ENCODE data around the gene FAM204A. TPM values are rescaled to one million over a fixed set of nuclear protein-coding genes. Genes with fewer than 3 reads are reported as not detected.

The FAM204A gene
- total RNA-seq, 1 donor from 2014 or later, result 53.8 TPM

DNA sequence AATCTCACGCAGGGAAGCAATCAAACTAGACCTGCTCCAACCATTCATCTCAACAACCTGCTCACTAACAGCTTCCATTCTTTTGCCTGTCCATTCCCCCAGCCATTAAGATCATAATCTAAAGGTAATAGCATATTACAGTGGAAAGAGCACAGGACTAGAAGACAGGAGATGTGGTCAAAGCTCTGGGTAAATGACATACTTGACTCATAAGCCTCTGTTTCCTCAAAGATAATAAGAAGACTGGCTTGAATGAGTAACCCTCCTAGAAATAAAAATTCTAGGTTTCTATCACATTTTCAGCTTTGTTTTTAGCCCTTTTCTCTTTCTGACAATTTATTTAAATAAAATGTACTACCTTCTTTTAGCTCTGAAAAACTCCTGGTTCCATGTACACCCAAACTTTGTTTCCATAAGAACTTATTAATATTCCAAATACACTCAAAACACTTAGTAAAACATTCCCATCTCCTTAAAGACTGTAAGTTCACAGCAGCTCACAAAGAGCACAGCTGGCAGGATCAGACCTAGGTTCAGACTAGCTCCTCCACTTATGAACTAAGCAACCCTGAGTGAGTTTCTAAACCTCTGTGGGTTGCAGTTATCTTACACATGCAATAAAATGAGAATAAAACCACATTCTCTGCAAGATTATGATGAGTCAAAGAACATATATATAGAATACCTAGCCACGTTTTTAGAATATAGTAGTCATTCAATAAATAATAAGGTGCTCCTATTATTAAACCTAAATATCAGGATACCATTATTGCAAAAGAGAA lies 11.6 kb downstream of the FAM204A start:
- no peak for DNase-seq

DNA sequence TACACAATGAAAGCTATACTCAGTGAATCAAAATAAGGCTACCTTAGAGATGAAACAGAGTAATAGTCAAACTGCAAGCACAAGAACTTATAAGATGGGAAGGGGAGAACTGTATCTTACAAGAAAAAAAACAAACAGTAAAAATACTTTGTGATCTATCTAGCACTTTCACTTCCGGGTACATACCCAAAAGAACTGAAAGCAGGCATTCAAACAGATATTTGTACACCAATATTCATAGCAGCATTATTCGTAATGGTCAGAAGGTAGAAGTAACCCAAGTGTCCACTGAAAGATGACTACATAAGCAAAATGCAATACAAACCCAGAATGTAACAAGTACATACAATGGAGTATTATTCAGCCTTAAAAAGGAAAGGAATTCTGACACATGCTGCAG lies 18.0 kb downstream of the FAM204A start:
- no peak for DNase-seq

DNA sequence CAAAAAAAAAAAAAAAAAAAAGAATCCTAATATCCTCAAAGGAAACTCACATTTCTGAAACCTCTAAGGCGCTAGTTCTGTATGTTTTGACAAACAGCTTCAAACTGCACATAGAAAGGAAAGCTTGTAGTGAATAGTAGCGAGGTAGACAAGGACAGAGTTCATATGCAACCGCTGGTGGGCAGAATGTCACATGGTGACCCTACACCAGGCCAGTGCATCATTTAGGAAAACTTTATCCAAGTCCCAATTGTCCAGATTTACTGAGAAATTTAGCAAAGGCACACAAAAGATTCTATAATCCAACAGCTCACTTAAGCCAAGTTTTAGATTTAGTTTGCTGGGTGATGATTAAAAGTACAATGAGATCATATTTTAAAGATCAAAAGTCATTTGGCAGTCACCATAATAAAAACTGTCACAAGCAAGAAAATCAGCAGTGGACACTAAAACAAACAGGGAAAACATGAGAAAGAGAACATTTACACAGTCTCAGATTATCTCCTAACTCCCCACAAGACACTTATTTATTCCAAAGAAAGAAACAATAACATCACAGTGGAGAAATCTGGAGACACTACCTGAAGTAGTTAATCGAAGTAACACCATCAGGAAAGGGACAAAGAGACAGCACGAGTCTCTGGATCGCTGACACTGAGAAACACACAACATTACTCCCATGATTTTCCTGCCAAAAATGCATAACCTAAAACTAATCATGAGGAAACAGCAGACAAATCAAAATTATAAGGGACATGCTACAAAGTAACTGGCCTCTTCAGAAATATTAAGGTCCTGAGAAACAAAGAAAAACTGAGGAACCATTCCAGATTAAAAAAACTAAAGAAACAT lies 20.2 kb downstream of the FAM204A start:
- DNase-seq, result no peak

DNA sequence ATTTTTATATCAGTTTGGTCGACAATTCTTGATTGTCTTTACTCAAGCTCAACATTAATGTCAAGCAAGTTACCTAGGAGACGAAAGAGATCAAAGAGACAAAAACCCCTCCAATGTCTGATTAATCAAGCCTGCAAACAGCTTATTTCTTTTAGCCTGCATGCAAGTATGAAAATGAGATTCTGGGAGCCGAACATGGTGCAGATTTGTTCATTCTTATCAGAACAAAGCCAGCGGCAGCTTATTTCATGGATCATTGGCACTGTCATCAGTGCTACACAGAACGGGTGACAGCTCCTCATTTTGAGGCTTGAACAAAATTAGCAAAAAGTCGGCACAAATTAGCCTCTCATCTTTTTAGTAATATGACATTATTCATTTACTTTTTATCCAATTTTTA lies 26.5 kb downstream of the FAM204A start:
- DNase-seq, result no peak

DNA sequence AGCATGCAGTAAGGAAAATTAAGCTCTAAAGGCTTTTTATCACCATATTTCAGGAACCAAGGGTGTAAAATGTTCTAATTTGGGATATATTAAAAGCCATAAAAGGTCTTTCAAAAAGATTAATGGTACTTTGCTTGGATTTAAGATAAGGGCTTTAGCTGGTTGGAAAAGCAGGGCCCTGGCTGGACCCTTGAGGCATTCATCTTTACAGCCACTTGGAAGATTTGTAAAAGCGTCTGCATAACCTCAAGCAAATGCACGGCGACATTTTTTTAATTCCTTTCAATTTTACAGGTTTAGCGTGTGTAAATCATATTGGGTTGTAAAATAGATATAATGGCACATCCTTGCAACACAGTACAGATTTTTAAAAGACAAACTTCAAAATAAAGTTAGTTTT lies 27.2 kb downstream of the FAM204A start:
- no peak for DNase-seq

DNA sequence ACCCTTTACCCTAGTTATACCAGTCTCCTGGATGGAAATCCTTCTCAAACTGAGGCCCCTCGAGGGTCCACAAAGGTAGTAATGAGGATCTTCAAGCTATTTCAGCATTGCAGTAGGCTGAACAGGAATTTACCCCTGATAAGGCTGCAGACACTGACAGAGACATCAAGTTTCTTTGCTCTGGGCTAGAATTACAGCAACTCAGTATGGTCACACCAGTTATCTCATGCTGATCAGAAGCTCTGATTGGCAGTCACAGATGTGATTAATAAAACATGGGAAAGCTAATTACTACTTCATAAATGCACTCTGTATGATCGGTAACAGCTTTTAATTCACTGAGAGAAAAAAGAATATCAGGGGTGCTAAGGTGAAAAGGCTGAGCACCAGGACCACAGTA lies 30.6 kb downstream of the FAM204A start:
- no peak for DNase-seq

DNA sequence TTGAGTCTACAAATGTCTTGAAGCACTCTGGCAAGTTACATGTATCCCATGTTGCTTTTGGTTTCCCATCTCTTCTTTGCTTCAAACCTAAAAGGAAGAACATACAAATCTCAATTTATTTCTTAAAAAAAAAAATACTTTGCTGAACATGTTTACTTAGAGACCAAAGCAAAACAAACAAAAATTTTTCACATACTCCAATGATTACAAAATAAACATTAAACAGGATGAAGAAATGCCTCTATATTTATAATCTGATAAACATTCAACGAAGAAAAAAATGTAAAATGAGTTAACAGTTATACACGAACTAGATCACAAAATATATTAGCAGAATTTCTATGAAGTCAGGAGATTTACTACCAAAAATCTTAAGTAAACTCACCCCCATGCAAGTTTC lies 31.3 kb downstream of the FAM204A start:
- DNase-seq, result no peak

DNA sequence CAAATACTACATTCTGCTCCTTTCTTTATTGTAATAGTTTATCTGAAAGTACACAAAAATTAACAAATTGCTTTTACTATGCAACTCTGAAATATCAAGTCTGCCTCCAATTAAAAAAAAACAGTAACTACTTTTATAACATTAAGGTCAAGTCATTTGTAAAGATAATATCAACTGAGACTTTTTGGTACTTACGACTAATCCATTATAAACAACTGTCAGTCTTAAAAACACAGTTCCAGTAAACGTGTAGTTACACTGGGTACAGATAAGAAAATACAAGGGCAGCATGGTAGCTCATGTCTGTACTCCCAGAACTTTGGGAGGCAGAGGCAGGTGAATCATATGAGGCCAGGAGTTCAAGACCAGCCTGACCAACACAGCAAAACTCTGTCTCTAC lies 32.2 kb downstream of the FAM204A start:
- DNase-seq, result no peak

DNA sequence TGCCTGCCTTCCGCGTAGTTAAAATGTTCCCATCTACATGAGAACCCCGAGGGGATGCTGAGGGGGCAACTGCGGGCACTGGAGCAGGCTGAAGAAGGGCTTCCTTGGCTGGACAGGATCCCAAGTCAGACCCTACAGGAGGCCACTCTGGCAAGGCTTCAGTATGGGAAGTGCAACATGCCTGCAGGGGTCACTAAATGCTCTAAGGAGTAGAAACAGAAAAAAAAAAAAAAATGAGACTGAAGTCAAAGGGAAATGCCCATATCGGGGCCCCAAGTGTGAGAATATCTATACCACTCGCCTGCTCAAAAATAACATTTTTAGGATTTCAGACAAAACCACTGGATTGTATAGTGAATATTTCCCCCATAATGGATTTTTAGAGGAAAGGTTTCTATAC lies 33.5 kb downstream of the FAM204A start:
- DNase-seq, result no peak

DNA sequence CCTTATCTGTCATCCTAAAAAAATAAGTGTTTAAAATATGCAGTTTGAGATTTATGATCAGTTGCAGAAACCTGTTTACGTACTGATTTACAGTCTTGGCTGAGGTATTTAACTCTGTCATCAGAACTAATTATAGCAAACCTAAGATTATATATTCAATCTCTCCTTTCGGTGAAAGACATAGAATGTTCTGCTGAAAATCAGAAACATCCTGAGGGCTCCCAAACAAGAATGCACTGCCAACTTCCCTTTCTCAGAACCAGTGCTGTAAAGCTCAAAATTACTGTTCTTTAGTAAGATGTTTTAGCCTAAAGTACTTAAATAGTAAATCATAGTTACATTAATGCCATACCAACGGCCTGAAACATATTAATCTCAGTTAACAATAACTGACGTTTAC lies 34.3 kb downstream of the FAM204A start:
- DNase-seq, result no peak

DNA sequence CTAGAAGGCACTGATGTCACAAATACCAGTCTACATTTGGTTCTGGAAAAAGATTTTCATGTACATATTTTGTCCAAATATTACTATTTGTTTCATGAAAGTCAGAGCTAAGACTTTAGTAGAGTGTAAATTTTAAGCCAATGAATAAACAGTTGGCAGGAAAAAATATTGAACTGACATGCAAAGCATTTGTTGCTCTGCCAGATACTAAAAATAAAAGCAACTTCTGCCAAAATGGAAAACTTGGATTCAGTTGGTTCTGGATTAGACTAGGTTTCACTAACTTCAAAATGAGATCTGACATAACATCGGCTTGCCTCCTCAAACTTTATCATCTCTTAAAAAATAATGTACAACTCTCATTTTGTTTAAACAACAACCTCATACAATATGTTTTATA lies 34.9 kb downstream of the FAM204A start:
- DNase-seq, result no peak

DNA sequence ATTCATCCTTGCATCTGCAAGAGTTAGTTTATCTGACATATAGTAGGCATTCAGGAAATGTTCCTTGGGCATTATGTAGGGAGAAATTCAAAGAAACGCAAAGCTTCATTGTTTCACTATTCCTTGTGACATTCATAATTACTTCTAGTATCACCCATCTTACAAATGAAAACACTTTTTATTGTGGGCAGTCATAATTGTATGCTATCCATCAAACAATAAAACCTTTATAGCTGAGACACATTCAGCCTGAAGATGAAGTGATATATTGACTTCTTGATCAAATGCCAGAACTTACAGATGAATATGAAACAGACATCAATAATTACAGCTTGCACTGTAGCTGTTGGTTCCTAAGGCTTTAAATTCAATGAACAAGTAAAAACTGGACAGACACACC lies 36.4 kb downstream of the FAM204A start:
- DNase-seq, result no peak

DNA sequence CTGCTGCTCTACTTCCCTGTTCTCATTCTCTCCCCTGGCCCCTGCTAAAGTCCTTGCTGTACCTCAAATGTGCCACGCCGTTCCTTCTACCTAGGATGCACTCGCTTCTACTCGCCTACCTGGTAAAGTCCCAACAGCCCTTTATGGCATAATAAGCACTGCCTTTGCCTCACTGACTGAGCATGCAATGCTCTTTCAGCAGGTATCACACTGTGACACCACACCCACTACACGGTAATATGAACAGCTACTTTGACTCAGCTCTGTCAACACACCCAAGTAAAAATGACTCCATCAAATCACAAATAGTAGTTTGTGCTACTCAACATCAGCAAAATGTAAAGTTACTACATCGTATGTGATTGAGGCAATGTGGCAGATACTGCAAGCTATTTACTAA lies 37.6 kb downstream of the FAM204A start:
- no peak for DNase-seq

DNA sequence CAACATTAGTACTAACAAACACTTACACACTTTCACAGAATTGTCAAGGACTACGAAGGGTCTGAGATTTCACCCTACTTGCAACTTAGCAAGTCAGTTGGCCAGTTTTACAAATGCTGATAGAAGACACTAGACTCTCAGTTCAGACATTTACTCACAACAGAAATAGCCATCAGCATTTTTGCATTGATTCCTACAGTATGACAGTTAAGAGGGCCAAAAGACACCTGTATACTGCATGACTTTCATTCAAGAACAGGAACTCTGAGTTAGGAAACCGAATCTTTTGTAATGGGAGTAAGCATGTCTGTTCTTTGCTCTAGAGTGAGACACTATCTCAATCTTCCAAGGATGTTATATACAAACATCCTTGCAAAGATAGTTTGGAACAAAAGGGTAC lies 40.9 kb downstream of the FAM204A start:
- DNase-seq, result no peak

DNA sequence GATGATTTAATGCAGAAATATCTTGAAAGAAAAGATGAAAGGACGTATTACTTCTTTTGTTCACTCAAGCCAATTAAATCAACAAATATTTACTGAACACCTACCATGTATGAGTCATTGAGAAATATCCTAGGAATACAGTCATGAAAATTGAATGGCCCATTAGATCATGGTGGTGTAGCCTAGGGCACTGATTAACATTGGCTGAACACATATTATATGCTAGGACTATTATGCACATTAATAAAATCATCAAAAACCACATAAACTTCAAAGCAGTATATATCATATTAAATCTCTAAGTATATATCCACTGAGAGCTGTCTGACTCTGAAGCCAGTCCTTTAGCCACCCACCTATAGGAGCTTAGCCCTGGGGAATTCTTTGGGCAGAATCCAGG lies 41.8 kb downstream of the FAM204A start:
- DNase-seq, result no peak

DNA sequence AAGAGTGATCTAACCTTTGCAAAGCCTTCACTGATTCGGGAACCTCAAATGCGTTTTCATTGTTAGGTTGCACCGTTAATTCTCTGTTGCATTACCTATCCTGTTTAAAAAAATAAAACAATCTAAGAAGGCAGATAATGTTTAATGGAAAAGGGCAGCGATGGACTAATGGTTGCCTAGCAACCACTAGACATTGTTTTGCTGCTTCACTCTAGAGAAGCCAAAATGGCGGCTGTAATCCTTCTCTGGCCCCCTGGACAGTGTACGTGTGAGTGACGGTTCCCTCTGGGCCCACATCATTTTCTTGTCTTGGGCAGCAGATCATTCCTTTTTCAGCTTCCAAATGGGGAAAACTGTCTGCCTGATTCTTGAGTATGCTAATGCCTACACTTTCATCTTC lies 43.3 kb downstream of the FAM204A start:
- no peak for DNase-seq

DNA sequence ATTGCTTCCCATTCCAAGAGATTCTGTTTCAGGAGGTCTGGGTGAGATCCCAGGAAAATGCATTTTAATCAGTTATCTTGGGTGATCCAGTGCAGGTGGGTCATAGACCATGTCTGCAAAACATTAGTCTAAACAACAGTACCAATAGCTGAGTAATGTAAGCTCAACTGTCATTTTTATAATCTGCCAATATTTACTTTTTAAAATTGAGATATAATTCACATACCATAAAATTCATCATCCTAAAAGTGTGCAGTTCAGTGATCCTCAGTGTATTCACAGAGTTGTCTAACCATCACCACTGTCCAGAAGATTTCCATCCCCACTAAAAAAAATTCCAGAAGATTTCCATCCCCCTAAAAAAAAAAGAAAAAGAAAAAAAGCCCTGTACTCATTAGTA lies 51.0 kb downstream of the FAM204A start:
- no peak for DNase-seq

DNA sequence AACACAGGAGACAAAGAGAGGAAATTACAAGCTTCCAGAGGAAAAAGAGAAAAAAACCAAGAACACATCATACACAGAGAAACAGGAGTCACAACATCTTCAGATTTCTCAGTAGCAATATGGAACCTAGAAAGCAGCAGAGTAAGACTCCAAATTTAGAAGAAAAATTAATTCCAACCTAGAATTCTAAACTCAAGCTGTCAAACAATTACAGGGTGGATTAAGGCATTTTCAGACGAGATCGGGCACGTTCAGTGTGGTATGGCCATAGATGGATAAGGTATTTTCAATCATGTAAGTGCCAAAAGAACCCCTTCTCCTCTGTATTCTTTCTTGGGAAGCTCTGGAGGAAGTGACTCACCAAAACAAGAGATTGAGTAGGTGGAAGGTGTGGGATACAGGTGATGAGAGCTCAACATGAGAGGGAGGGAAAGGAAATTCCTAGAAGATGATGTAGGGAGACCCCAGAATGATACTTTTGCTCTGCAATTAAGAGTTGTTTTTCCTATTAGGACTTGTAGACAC lies 51.6 kb downstream of the FAM204A start:
- no peak for DNase-seq

DNA sequence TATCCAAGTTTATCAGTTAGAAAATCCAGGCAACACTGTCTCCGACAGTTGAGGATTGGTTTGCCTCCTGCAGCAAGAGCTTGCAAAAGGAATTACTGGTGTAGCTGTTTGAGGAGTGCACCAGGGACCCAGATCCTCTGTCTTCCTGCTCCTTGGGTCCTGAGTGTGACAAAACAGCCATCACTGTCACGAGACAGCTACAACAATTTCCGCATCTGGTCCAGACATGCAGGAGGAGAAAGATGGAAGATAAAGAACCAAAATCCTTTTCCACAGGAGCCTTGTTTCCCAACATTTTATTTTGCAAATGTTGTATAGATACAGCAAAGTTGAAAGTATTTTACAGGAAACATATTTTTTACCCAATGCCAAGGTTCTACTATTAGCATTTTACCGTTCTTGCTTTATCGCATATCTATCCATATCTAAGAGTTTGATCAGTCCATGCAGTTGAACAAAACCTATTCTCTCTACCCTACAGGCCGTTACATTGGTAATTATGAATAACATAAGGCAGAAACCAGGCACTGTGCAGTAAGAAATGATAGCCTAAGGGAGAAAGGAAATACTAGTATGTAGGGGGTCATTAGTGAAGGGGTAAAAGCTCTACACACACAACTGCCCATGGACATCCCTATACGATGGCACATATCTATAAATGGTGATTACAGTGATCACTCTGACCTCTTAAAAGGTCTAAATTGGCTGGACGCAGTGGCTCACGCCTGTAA lies 54.9 kb downstream of the FAM204A start:
- DNase-seq, result no peak

DNA sequence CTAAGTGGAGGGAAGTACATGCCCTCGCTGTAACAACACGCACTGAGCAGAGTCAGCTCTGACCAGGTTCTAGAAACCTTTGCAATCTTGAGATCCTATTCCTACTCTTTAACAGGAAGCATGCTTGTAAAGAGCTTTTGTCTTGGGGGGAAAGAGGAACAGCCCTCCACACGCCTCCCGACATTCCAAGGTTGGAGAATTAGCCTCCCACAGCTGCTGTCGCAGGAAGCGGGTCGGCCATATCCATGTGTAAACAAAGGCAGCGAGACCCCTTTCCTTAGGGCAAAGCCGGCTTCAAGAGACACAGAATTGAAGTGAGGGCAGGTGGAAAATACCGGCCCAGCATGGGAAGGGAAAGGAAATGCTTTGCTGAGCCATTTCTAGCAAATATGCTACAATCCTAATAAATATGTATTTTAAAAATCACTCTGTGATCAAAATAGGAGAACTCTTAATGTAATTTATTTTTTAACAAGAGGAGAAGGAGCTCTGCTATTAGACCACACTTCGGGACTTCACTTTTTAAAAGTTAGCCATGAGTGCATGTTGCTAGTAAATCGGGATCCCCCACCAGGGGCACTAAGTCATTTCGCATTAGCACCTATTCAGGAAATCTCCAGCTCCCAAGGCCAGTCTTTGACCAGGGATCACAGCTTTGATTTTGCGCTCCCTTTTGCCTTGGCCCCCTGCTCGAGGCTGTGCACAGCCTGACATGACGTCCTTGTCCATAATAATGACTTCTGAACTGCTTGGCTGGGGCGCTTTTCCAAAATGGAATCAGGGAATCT lies 55.9 kb downstream of the FAM204A start:
- no peak for DNase-seq

DNA sequence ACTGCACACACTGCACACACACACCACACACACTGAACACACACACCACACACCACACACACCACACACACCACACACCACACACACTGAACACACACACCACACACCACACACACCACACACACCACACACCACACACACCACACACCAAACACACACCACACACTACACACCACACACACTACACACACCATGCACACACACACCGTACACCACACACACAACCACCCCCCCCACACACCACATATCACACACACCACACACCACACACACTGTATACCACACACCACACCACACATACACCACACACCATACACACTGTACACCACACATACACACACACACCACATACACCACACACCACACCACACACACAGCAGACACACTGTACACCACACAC lies 59.5 kb downstream of the FAM204A start:
- DNase-seq, result no peak

DNA sequence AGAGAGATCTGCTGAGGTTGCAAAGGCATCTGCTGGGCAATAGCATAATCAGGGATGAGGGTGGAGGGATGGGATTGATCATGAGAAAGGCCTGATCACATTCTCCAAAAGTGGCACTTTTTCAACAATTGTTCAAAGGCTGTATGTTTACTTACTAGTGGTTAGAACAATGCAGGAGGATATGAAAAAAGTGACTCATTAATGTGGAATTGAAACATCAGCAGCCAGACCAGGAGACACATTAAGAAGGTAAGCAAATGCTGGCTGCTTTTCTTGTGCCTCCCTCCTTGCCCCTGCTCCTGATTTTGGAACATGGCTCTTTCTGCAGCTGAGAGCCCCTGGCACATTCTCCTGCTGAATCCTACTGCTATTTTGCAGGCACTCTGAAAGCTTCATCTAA lies 63.5 kb downstream of the FAM204A start:
- DNase-seq, result no peak
